ENCODE data around the gene NUP62CL. TPM values are rescaled to one million over a fixed set of nuclear protein-coding genes. Genes with fewer than 3 reads are reported as not detected.

Gene NUP62CL
- total and polyA plus RNA-seq, 3 donors from 2014 or later = 21.9 to 34.4 (median 31.0) TPM

GRCh38 chrX:107213477-107213876 lies 7.2 kb upstream of the NUP62CL start:
- Histone ChIP-seq H3K27ac (no peak overlapping the region), H3K36me3 (ENCODE audit: low read depth, missing control alignments) (no peaks in the 10 kb centered on the region), H3K27me3 (no peaks in the 10 kb centered on the region), H3K9me3 (no peaks in the 10 kb centered on the region), H3K4me3 (no peak overlapping the region), H3K4me1 (no peaks in the 10 kb centered on the region)
- TF ChIP-seq CTCF (IDR thresholded peaks at IDR 0.05) = no peak
- no peak for TF ChIP-seq POLR2A (IDR thresholded peaks at IDR 0.05)
- no peak for DNase-seq
- intact Hi-C loops (cut with DNase I; ENCODE audit: low total_unique reads) = no loop called here
- WGBS, 2 donors = 85 to 89% methylated on average over 1 of the region's 1 CpG

- Histone ChIP-seq H3K9me3 (no peaks in the 10 kb centered on the region), H3K4me1 (no peaks in the 10 kb centered on the region), H3K36me3 (ENCODE audit: low read depth, missing control alignments) (no peaks in the 10 kb centered on the region), H3K27me3 (no peaks in the 10 kb centered on the region), H3K27ac (no peak overlapping the region), H3K4me3 (no peak overlapping the region)
- intact Hi-C loops (cut with DNase I; ENCODE audit: low total_unique reads) = no loop called here
- TF ChIP-seq POLR2A (IDR thresholded peaks at IDR 0.05) (no peak), CTCF (IDR thresholded peaks at IDR 0.05) (no peak)
- DNase-seq = no peak
- WGBS, 2 donors = 68 to 78% methylated on average over 9 of the region's 9 CpGs
Observed at GRCh38 chrX:107207943-107208342, 1.7 kb upstream of the NUP62CL start.

- no peaks in the 10 kb centered on the region for H3K9me3 ChIP-seq
- intact Hi-C loops (cut with DNase I; ENCODE audit: low total_unique reads) = no loop called here
- H3K27me3 ChIP-seq = no peaks in the 10 kb centered on the region
- no peak for DNase-seq
- no peaks in the 10 kb centered on the region for H3K36me3 ChIP-seq (ENCODE audit: low read depth, missing control alignments)
- no peaks in the 10 kb centered on the region for H3K4me1 ChIP-seq
- no peak overlapping the region for H3K4me3 ChIP-seq
- WGBS, 2 donors = 43 to 70% methylated on average over 7 of the region's 7 CpGs
- H3K27ac ChIP-seq = no peak overlapping the region
- TF ChIP-seq CTCF (IDR thresholded peaks at IDR 0.05) (no peak), POLR2A (IDR thresholded peaks at IDR 0.05) (no peak)
Observed at GRCh38 chrX:107207089-107207488, 856 bp upstream of the NUP62CL start.

- no peak overlapping the region for H3K4me3 ChIP-seq
- no peaks in the 10 kb centered on the region for H3K36me3 ChIP-seq (ENCODE audit: low read depth, missing control alignments)
- H3K27ac ChIP-seq = no peak overlapping the region
- no peaks in the 10 kb centered on the region for H3K27me3 ChIP-seq
- H3K4me1 ChIP-seq = no peaks in the 10 kb centered on the region
- DNase-seq = no peak
- intact Hi-C loops (cut with DNase I; ENCODE audit: low total_unique reads) = no loop called here
- no peaks in the 10 kb centered on the region for H3K9me3 ChIP-seq
- TF ChIP-seq CTCF (IDR thresholded peaks at IDR 0.05) = no peak
- no peak for TF ChIP-seq POLR2A (IDR thresholded peaks at IDR 0.05)
- 41 to 58% methylated on average over 9 of the region's 9 CpGs for WGBS, 2 donors
Observed at GRCh38 chrX:107206697-107207065, 448 bp upstream of the NUP62CL start.

- intact Hi-C loops (cut with DNase I; ENCODE audit: low total_unique reads) = no loop called here
- 73 to 79% methylated on average over 6 of the region's 6 CpGs for WGBS, 2 donors
- Histone ChIP-seq H3K27ac (no peak overlapping the region), H3K4me1 (no peaks in the 10 kb centered on the region), H3K9me3 (no peaks in the 10 kb centered on the region), H3K36me3 (ENCODE audit: low read depth, missing control alignments) (no peaks in the 10 kb centered on the region), H3K27me3 (no peaks in the 10 kb centered on the region), H3K4me3 (no peak overlapping the region)
- DNase-seq = no peak
- TF ChIP-seq CTCF (IDR thresholded peaks at IDR 0.05) = no peak
- TF ChIP-seq POLR2A (IDR thresholded peaks at IDR 0.05) = no peak
Observed at GRCh38 chrX:107204068-107204605, 2.1 kb downstream of the NUP62CL start.

Measured in testis (tissue), 3 donors.